ENCODE results near the gene ARHGAP26. TPM values are rescaled to one million over a fixed set of nuclear protein-coding genes. Genes with fewer than 3 reads are reported as not detected.
A peak's percentile ranks its signal among the peaks of the same experiment; 100 is the strongest.

ARHGAP26 gene
- total RNA-seq, 1 donor from 2014 or later: 7.1 TPM

DNA sequence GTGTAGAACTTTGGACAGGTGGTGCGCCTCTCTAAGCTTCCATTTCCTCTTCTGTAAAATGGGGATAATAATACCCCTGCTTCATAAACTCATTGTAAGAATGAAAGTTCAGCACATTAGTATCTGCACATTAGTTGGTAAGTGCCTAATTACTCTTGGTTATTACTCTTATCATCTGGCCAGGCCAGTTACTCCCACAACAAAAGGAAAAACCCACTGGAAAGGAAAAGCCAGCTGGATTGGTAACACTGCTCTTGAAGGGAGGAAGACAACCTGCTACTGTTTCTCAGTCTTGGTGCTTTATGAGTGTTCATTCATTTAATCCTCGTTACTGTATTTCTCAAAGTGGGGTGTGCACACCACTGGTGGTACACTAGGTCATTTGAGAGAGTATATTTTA, 251.4 kb downstream of the ARHGAP26 start:
- no peak for ATAC-seq

DNA sequence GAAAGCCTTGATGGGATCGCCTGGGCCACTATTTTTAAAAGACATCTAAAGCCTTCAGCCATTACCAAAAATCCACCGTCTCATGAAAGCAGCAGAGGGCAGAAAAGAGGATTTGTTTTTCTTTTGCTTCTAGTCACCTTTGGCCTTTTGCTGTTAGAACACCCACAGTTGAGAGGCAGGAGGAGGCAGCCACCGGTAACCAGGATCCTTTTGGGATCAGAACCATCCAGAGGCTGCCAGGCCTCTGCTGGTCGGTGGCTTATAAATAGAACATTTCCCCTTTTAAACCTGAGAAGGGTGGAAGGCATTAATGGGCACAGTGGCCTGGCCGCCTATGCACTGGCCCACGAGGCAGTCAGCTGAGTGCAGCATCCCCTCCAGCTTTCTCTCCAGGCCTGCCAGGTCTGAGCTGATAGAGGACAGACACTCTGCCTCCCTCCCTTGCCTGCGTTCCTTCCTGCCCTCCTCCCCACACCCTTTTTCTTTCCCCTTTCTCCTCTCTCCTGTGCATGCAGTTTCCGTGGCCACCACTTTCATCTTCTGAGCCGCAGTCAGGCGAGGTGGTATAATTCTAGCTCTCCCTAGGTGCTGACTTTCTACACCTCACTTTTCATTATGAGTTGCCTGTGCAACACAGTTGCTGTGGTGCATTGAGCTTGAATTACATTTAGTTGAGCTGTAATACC, 253.4 kb downstream of the ARHGAP26 start:
- no peak for ATAC-seq

DNA sequence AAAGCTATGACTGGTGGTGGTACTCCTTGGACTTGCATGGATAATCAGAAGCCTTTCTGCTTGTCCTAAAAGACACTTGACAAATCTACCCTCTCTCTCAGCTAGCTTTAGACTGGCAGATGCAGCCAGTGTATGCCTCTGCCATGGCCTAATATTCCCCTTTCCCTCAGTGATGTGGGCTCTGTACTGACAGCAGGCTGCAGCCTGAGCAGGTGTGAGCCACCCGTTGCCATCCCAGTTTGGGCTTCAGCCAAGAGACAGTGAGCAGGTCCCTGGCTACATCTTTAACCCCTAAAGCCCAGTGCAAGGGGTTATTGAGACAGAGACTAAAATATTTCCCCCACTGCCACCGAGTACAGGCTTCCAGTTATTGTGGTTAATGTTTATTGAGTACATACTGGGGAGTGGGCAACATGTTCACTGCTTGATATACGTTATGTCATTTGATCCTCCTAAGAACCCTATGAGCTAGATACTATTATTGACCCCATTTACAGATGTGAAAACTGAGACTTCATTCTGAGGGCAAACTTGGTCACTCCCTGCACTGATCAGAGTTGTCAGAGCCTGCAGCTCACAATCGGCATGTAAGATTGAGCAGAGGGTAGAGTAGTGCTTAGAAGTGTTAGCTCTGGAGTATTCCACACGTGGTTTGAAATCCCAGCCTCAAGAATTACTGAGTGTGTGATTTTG, 254.2 kb downstream of the ARHGAP26 start:
- no peak for ATAC-seq

DNA sequence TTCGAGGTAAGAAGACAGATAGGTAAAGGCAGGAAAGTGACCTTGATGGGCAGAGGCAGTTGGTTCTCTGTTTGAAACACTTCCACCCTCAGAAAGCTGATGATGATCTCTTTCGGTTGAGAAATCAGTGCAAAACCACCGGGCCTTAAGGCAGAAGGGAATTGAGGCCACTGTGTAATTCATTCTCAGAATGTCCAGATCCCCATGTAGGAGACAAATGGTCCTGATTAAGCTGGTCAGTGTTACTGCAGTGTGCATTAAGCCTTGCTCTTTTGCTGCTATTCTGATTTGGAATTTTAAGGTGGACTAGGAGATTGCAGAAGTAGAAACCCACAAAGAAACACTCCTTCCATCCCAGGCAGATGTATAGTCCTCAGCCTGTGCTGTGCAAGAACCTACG, 255.2 kb downstream of the ARHGAP26 start:
- no peak for ATAC-seq

DNA sequence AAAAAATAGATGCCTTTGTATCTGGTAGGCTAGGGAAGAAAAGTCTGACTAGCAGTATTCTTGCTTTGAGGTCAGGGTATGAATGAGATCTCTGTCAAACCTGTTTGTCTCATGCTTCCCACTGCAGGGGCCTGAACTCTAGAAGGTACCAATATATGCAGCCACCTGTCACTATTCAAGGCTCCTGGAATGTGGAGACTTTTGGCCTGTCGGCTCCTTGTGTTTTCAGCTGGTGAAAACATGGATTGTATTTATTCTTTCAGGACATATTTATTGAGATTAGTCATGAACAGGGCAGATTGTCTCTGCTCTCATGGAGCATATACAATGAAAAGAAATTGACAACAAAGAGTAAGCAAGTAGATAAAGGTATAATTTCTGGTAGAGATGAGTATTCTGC, 255.8 kb downstream of the ARHGAP26 start:
- no peak for ATAC-seq

DNA sequence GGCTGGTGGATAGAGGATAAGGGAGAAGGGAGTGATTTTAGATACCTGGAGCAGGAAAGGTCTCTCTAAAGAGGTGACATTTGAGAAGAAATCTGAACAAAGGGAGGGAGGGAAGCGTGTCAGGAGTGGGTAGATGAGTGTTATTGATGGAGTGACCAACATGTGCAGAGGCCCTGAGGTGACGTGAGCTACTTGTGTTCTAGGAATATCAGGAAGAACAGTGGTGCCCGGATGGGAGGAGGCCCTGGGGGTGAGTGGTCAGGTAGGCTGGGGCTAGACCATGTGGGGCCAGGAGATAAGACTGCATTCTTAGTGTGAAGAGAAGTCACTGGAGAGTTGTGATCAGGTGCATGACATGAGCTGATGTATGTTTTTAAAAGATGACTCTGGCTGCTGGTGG, 256.2 kb downstream of the ARHGAP26 start:
- ATAC-seq: no peak

DNA sequence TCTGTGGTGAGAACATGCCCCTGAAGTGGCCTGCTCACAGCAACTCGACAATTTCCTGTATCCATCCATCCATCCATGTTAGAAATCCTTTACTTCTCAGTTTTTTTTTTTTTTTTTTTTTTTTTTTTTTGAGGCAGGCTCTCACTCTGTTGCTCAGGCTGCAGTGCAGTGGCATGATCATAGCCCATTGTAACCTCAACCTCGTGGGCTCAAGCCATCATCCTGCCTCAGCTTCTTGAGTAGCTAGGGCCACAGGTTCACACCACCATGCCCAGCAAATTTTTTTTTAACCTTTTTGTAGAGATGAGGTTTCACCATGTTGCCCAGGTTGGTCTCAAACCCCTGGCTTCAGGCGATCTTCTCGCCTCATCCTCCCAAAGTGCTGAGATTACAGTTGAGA, 259.1 kb downstream of the ARHGAP26 start:
- ATAC-seq: no peak

DNA sequence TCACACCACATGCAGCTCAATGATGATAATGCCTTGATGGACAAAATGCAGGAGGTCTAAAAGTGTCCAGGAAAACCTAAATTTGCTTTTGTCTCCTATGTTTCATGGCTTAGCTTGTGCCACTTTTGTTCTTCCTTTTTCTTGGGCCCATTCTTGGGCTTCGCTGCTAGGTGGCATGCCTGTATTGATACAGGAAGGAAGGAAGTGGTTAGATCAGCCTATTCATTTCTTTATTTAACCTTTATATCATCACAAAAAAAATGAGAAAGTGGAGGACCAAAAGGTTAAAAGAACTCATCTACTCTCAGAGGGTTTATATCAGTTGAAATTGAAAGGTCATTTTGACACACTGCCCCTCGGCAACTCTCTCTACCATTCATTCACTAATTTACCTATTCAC, 260.2 kb downstream of the ARHGAP26 start:
- no peak for ATAC-seq

DNA sequence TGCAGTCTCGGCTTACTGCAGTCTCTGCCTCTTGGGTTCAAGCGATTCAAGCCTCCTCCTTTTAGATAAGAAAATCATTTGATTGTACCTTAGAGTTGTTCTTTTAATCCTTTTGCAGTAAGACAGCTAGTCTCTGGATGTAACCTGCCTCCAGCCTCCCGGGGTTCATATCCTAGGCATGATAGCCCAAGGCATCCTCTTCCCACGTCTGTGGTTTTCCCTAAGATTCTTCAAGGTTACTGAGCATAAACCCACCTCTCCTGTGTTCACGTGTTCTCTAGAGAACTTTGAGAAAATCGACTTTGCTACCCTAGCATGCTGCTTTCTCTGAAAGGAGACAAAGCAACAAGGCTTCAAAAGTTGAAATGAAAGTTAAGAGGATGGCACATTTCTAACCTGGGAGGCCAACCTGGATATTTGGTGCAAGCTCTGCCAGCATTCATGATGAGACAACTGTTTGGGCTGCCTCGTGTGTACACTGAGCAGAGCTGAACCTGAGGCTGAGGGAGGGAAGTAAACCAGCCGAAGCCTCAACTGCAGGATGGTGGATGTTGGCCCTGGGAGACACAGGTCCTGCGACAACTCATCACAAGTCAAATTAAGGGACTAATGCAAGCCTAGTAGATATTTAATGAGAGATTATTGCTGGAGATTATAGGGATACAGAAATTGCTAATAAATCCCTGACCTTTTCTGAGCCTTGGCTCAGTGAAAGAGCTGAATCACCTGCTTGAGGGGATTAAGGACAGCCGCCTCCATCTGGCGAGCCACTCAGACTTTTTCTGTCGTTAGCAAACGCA, 261.8 kb downstream of the ARHGAP26 start:
- ATAC-seq: peak; percentile 64

DNA sequence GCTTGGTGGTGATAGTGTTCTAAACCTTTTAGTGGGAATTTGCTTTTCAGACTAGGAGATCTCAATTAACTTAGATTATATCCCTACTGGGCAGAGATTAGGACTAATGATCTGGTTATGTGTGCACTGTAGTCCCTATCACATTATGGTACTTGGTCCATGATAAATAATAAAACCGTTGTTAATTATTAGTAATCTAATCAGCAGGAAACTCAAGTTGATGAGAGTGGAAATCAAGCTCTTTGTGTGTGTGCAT, 262.3 kb downstream of the ARHGAP26 start:
- ATAC-seq: no peak

DNA sequence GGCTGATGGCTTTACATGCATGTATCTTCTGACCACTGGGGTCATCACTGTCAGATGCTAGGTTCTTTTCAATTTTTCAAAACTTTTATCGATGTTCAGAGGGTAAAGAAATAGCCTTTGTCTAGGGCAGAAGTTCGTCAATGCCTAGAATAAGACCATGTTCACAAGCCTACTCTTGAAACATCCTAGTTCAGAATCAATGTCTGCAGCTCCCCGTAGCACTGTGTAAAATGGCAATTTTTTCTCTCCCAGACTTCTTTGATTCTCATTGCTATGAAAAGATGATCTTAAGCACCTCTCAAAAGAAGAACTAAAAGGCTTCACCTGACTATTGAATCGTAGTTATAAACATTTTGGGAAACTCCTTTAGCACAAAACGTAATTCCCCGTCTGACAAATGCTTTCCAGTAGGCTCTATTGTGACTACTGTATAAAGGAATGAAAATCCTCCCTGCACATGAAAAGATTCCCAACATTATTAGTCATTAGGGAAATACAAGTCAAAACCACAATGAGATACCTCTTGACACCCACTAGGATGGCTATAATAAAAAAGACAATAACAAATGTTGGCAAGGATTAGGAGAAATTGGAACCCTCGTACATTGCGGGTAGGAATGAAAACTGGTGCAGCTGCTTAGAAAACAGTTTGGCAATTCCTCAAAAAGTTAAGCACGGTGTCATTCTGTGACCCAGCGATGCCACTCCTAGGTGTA, 263.5 kb downstream of the ARHGAP26 start:
- peak; percentile 63 for ATAC-seq

DNA sequence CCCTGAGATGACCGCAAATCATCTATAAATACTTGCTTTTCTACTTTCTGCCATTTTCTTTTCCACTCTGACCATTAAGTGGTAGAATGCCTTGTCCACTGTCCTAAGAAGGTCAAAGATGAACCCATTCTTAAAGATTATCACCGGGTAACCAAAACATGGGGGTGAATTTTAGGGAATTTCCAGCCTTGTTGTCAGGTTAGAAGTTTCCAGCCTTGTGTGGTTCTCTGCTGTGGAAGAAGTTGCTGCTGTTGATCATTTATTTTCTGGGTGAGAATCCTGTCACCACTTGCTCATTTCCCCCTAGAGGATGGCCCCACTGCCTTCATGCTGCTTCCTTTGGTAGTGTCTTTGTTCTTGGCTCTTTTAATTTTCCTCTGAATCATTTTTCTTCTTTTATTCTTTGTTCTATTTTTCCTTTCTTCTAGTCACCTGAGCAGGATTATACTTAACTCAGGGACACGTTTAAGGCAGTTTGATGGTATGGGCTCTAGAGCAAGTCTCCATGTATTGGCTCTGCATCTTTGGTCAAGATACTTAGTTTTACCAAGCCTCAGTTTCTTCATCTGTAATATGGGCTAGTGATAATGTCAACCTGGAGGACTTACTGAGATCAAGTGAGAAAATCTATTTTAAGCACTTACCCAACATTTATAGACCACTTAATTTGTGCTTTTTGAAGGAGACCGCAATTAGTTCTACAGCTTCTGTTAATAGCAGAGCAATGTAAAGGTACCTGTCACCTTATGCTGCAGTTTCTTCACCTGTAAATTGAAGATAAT, 266.2 kb downstream of the ARHGAP26 start:
- ATAC-seq: no peak

DNA sequence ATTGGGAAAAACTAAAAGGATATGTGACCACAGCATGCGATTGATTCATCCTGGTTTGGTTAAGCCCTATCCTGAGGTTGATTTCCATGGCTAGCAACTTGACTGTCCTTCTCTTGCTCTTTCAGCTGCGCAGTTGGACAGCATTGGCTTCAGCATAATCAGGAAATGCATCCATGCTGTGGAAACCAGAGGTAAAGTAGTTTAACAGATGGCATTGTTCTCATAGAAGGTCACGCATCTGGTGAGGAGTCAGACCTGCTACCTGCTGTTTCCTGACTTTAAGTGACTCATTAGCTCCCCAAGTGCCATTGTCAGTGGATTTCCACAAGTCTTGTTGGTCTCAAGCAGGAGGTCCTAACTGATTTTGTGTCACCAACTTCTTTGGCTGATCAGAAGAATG, 266.9 kb downstream of the ARHGAP26 start:
- peak; percentile 27 for ATAC-seq

DNA sequence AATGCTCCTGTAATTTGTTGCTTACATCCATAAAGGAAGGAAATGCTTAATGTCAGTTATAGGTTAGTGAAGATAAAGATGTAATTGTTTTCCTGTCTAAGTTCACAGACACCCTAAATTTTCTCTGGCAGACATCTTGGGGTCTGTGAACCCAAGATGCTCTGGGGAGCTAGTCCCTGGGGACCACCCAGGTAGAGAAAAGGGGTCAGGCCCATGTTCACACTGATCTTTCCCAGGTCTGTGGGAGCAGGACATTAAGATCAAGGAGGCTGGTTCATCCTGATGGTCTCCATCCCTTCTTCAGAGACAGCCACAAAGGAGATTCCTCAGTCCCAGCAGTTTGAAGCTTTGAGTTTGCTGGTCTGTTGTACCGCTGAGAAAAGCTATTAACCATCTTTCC, 267.5 kb downstream of the ARHGAP26 start:
- no peak for ATAC-seq

DNA sequence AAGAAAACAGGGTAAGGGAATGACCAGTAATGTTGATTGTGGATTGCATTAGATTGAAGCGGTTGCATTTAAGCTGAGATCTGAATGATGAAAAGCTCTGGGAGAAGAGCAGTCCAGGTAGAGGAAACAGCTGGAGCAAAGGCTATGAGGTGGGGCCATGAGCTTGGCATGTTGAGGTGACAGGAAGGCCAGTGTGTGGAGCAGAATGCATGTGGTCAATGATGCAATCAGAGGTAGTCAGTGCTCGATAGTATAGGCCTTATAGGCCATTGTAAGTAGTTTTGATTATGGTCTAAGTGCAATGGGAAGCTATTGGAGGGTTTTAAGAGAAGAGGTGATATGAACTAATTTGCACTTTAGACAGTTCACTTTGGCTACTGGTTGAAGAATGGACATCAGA, 270.4 kb downstream of the ARHGAP26 start:
- ATAC-seq: no peak

DNA sequence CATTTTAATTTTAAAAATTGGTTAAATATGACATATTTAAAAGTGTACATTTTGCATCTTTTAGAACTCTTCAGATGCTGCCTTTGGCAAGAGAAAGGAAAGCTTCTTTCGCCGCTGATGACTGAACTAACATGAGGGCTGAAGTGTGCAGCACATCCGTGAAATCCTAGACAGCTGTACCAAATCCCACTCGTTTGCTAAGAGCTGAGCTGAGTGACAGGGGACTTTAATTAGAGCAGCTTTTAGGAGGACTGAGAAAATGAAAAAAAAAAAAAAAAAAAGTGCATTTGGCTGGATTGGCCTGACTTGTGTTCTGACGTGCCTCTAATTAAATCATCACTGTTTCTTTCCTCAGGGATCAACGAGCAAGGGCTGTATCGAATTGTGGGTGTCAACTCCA, 271.3 kb downstream of the ARHGAP26 start:
- no peak for ATAC-seq

DNA sequence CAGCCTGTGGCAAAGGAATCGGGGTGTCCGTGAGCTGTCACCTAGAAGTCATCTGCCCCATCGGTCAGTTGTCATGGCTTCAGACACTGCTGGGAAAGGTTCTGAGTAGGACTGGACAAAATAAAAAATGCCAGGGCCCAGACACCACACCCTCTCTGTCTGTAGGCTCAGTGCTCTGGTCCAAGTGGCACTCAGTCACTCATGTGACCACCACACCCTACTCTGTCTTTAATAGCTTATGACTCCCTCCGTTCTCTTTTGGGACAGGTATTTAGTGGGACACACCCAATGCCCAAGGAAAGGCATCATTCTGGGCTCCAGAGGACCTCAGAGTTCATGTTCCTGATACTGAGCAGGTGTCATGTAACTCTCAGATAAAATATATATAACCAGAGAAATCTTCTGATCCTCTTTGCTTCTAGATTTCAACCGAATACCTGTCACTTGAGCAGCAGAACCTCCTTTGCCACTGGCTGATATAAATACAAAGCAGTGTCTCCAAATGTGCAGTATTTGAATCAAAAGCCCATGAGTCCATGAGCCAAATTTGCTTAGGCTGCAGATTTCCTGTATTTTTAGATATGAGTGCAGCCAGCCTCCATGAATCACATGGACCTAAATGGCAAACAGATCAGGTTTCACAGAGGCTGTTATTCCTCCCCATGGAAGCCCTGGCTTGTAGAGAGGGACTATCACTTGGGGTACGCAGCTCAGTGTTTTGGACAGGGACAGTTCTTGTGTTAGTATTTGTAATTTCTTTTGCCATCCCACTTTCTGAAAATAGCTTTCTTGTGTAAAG, 272.0 kb downstream of the ARHGAP26 start:
- ATAC-seq: peak; percentile 82

DNA sequence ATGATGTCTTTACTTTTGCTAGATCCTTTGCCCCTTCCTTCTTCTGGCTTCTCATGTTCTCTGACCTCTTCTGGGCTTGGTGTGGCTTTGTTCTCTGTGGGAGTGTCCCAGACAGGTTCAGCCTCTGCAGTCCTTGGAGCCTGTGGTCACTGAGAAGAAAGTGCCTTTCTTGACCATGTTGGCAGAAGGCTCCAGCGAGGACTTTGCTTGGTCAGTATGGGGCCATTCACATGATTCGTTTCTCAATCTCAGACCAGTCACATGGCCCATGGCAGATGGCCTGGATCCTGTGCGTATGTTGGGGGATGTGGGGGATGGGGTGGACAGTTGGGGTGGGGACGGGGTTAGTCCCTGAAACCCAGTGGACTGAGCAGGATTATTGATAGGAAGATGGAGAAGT, 274.1 kb downstream of the ARHGAP26 start:
- peak; percentile 18 for ATAC-seq

DNA sequence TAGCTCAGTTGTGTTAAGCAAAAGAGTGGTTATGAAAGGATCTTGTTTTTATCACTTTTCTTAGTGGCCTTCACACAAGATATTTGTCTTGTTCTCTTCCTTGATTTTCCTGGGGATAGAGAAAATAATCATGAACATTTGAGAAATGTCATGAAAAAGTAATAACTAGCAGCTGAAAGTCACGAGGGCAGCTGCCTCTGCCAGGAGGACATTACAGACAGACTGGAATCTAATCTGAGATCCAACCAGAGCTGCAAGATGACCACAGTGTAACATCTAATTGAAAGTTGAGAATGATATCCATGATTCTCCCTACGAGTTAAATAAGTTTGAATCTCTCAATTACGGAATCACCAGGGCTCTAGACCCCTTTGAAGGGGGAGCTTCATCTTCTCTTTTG, 274.9 kb downstream of the ARHGAP26 start:
- ATAC-seq: no peak

DNA sequence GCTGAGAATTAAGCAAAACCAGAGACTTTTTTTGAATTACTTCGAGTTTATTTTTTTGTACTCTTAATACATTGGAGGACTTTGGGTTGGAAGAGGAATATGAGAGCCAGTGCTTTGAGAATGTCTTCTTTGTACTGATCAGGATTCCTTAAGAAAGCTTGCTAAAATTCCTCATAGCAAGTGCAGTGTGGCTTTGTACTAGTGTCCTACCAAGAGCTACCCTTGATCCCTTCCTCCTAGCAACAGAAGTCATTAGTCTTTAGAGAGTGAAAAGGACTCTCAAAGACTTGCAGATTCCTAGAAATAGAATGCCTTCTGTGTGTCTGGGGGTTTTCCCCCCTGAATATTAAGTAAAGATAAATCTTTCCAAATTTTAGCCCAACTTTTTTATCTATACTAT, 276.1 kb downstream of the ARHGAP26 start:
- no peak for ATAC-seq

DNA sequence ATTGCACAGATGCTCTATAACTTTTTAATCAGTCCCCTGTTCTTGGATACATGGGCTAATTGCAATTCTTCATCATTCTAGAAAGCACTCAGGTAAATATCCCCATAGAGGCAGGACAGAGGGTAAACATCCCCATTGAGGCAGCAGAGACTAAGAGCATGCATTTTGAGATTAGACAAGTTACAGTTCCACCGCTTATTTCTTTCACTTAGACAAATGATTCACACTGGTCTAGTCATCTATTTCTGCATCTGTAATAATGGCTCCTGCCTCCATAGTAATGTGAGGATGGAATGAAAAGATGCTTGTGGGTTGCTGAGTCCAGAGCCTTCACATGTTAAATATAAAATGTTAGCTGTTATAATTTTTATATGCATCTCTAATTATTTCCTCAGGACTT, 276.9 kb downstream of the ARHGAP26 start:
- no peak for ATAC-seq

DNA sequence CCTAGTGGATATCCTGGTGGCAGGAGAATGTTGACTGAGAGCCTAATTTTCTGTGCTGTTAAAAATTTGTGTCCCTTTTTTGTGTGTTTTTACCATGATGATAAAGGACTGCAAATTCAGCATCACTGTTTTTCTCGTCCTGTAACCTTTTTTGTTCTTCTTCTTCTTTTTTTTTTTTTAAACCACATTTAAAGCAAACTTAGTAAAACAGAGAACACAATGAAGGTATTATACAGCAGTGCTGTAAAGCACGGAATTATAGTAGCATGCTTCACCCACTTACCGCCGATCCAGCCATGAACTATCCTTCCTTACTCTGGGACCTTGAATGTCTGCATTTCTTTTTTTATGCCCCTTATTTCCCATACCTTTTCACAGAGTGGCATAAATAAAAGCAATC, 280.0 kb downstream of the ARHGAP26 start:
- ATAC-seq: no peak

Measured in esophagus mucosa (tissue), 1 donor.